GM23248 (cell line): Measurements from ENCODE around the gene ARHGAP8. TPM values are rescaled to one million over a fixed set of nuclear protein-coding genes. Genes with fewer than 3 reads are reported as not detected.
"Not testable (repeated sequence)": the region's sequence is repeated elsewhere in the genome, so short reads cannot be mapped to it uniquely, and the experiment has no call there.

Source experiments
- DNase-seq: peaks from one replicate; pipeline ENCODE4 v3.0.0-alpha.2; 2015
- H2AFZ ChIP-seq: fragments of 200-600 bp; sonication (generic); 2 replicates; pipeline ENCODE4 v1.6.1; 2016; ENCODE audit warnings: antibody characterized with exemption
- H3F3A ChIP-seq: fragments of 200-600 bp; sonication (generic); 2 replicates; pipeline ENCODE4 v1.6.1; 2016; ENCODE audit warnings: mild to moderate bottlenecking, antibody characterized with exemption, mixed run types; ENCODE audit not compliant: insufficient read depth
- H3K27ac ChIP-seq: fragments of 200-600 bp; sonication (generic); 2 replicates; pipeline ENCODE4 v1.5.1; 2016; ENCODE audit warnings: mild to moderate bottlenecking
- H3K27me3 ChIP-seq: fragments of 200-600 bp; sonication (generic); replicated peaks from 2 replicates; pipeline ENCODE4 v1.6.1; 2016; ENCODE audit warnings: mild to moderate bottlenecking; ENCODE audit not compliant: insufficient read depth
- H3K36me3 ChIP-seq: fragments of 200-600 bp; sonication (generic); 2 replicates; pipeline ENCODE4 v1.6.1; 2016; ENCODE audit warnings: low read depth, mild to moderate bottlenecking
- H3K4me1 ChIP-seq: fragments of 200-600 bp; sonication (generic); 2 replicates; pipeline ENCODE4 v1.6.1; 2016; ENCODE audit warnings: mild to moderate bottlenecking; ENCODE audit not compliant: insufficient read depth
- H3K4me2 ChIP-seq: fragments of 200-600 bp; sonication (generic); one replicate; pipeline ENCODE4 v1.6.1; 2016; ENCODE audit warnings: mild to moderate bottlenecking; ENCODE audit not compliant: unreplicated experiment
- H3K4me3 ChIP-seq: fragments of 200-600 bp; sonication (generic); 2 replicates; pipeline ENCODE4 v1.5.1; 2016; ENCODE audit warnings: mild to moderate bottlenecking
- H3K79me2 ChIP-seq: fragments of 200-600 bp; sonication (generic); 2 replicates; pipeline ENCODE4 v1.6.1; 2016; ENCODE audit warnings: mild to moderate bottlenecking; ENCODE audit not compliant: insufficient read depth
- H3K9ac ChIP-seq: fragments of 200-600 bp; sonication (generic); 2 replicates; pipeline ENCODE4 v1.6.1; 2016; ENCODE audit warnings: mild to moderate bottlenecking
- H3K9me2 ChIP-seq: fragments of 200-600 bp; sonication (generic); 2 replicates; pipeline ENCODE4 v1.6.1; 2016; ENCODE audit warnings: mixed run types, mild to moderate bottlenecking, moderate library complexity; ENCODE audit not compliant: insufficient read depth
- H3K9me3 ChIP-seq: fragments of 200-600 bp; sonication (generic); one replicate; pipeline ENCODE4 v1.6.1; 2017; ENCODE audit warnings: low read depth
- H4K20me1 ChIP-seq: fragments of 200-600 bp; sonication (generic); 2 replicates; pipeline ENCODE4 v1.6.0; 2016; ENCODE audit not compliant: insufficient read depth
- EZH2 ChIP-seq: fragments of 200-600 bp; sonication (generic); IDR thresholded peaks from 2 replicates; pipeline ENCODE4 v1.6.1; 2018; ENCODE audit warnings: antibody characterized with exemption, mild to moderate bottlenecking; ENCODE audit not compliant: insufficient read depth, poor library complexity, severe bottlenecking
- EZH2phosphoT487 ChIP-seq: fragments of 200-600 bp; sonication (generic); IDR thresholded peaks from 2 replicates; pipeline ENCODE4 v1.6.1; 2018; ENCODE audit warnings: antibody characterized with exemption, moderate library complexity, mild to moderate bottlenecking, low read depth; ENCODE audit not compliant: insufficient read depth
- WGBS, 2 experiments: methylation state at CpG; one replicate each; pipeline ENCODE4 v1.1.6; 2015 to 2017; ENCODE audit warnings: low lambda C conversion rate in 2 of 2, low coverage in 1 of 2; ENCODE audit errors: missing lambda C conversion rate in 2 of 2; 5-methylcytosine and 5-hydroxymethylcytosine counted together
- in situ Hi-C: fragments of 300-500 bp; cut with MboI; formaldehyde crosslinking; loops from 2 replicates; pipeline ENCODE4 v1.15.0; 2020
- polyA plus RNA-seq: library from polyadenylated mRNA; unstranded; fragments of >200 nt; fragmentation: Nextera tagmentation; extraction: Ambion mirVana; gene quantifications from 2 replicates; pipeline ENCODE4 v1.2.1, GENCODE V29; 2016
- total RNA-seq: library from RNA; depleted of rRNA; stranded (reverse); fragments of >200 nt; shearing (Covaris generic); gene quantifications from 2 replicates; pipeline ENCODE4 v1.2.3, GENCODE V29; 2014

ARHGAP8 gene
- total and polyA plus RNA-seq, 2 experiments from 2014 or later = 0.54 TPM; not detected in 1

- H3K4me3 ChIP-seq = no peak overlapping the region
- DNase-seq = no peak
- H3K9ac ChIP-seq = no peak overlapping the region
- no peaks in the 10 kb centered on the region for H4K20me1 ChIP-seq
- no peak overlapping the region for H2AFZ ChIP-seq
- no peaks in the 10 kb centered on the region for H3K9me2 ChIP-seq
- 57 to 58% methylated on average over 14 of the region's 14 CpGs for WGBS, 2 experiments
- no peaks in the 10 kb centered on the region for H3K79me2 ChIP-seq
- H3K27ac ChIP-seq = no peak overlapping the region
- no peak overlapping the region for H3K4me2 ChIP-seq
- in situ Hi-C loops = no loop called here
- H3K9me3 ChIP-seq = no peaks in the 10 kb centered on the region
- H3F3A ChIP-seq = no peaks in the 10 kb centered on the region
- no peaks in the 10 kb centered on the region for H3K4me1 ChIP-seq
- no peaks in the 10 kb centered on the region for H3K36me3 ChIP-seq
- no peak for TF ChIP-seq EZH2phosphoT487
- no peak for TF ChIP-seq EZH2
- H3K27me3 ChIP-seq = 0 out of 2 replicates have a peak, but pooled peaks cover 3% of the 10 kb centered on the region
Observed at GRCh38 chr22:44894782-44895181, 142.4 kb downstream of the ARHGAP8 start.

GRCh38 chr22:44895296-44896055, 143.1 kb downstream of the ARHGAP8 start:
- 0 out of 2 replicates have a peak, but pooled peaks cover 3% of the 10 kb centered on the region for H3K27me3 ChIP-seq
- no peak for TF ChIP-seq EZH2phosphoT487
- TF ChIP-seq EZH2 = no peak
- in situ Hi-C loops = no loop called here
- no peaks in the 10 kb centered on the region for H3K9me3 ChIP-seq
- H3K79me2 ChIP-seq = no peaks in the 10 kb centered on the region
- no peak overlapping the region for H3K9ac ChIP-seq
- no peak overlapping the region for H3K4me2 ChIP-seq
- H3F3A ChIP-seq = no peaks in the 10 kb centered on the region
- no peaks in the 10 kb centered on the region for H3K4me1 ChIP-seq
- no peak overlapping the region for H3K27ac ChIP-seq
- H3K4me3 ChIP-seq = no peak overlapping the region
- no peak overlapping the region for H2AFZ ChIP-seq
- DNase-seq = no peak
- 49 to 54% methylated on average over 21 to 23 of the region's 23 CpGs for WGBS, 2 experiments
- no peaks in the 10 kb centered on the region for H4K20me1 ChIP-seq
- no peaks in the 10 kb centered on the region for H3K36me3 ChIP-seq
- no peaks in the 10 kb centered on the region for H3K9me2 ChIP-seq

- Histone ChIP-seq H3K4me1 (no peaks in the 10 kb centered on the region), H3K9ac (no peak overlapping the region), H3K36me3 (no peaks in the 10 kb centered on the region), H3K27ac (no peak overlapping the region), H3K4me3 (no peak overlapping the region), H4K20me1 (no peaks in the 10 kb centered on the region), H3K9me3 (no peaks in the 10 kb centered on the region), H3K4me2 (no peak overlapping the region), H3K79me2 (no peaks in the 10 kb centered on the region), H3F3A (no peaks in the 10 kb centered on the region), H3K27me3 (no peaks in the 10 kb centered on the region), H2AFZ (no peak overlapping the region), H3K9me2 (no peaks in the 10 kb centered on the region)
- WGBS, 2 experiments = 60 to 64% methylated on average over 5 to 6 of the region's 6 CpGs
- TF ChIP-seq EZH2phosphoT487 (no peak), EZH2 (no peak)
- in situ Hi-C loops = no loop called here
- DNase-seq = no peak
Observed at GRCh38 chr22:44898236-44898635, 145.9 kb downstream of the ARHGAP8 start.

GRCh38 chr22:44901301-44901700, 148.9 kb downstream of the ARHGAP8 start:
- no peak for TF ChIP-seq EZH2phosphoT487
- TF ChIP-seq EZH2 = no peak
- peak; percentile 4 for DNase-seq
- Histone ChIP-seq H3K4me1 (no peaks in the 10 kb centered on the region), H3K36me3 (no peaks in the 10 kb centered on the region), H3K9me3 (no peaks in the 10 kb centered on the region), H3K4me2 (no peak overlapping the region), H3K79me2 (no peaks in the 10 kb centered on the region), H4K20me1 (no peaks in the 10 kb centered on the region), H3K9ac (no peak overlapping the region), H3K4me3 (no peak overlapping the region), H3K9me2 (no peaks in the 10 kb centered on the region), H3K27ac (no peak overlapping the region), H3K27me3 (peaks cover 6% of the 10 kb centered on the region; the same call in 1 of the 2 replicates), H3F3A (no peaks in the 10 kb centered on the region), H2AFZ (no peak overlapping the region)
- in situ Hi-C loops = no loop called here
- 29 to 34% methylated on average over 2 of the region's 2 CpGs for WGBS, 2 experiments

- H3K9me2 ChIP-seq, H3K36me3 ChIP-seq, H3K9me3 ChIP-seq, H4K20me1 ChIP-seq, H3K27ac ChIP-seq, H3K27me3 ChIP-seq, H3K79me2 ChIP-seq, DNase-seq, H3F3A ChIP-seq, H3K4me2 ChIP-seq, H3K9ac ChIP-seq, H3K4me1 ChIP-seq, H2AFZ ChIP-seq, in situ Hi-C loops, H3K4me3 ChIP-seq: not testable (repeated sequence)
- no CpG with 5 or more reads among the region's 2 CpGs for WGBS, 2 experiments
Observed at GRCh38 chr22:44903164-44903563, 150.8 kb downstream of the ARHGAP8 start.

GRCh38 chr22:44904492-44905152, 152.2 kb downstream of the ARHGAP8 start:
- 0 to 1% methylated on average over 3 to 4 of the region's 5 CpGs for WGBS, 2 experiments
- H4K20me1 ChIP-seq, DNase-seq: not testable (repeated sequence)

More at GRCh38 chr22:44904492-44905152, 152.2 kb downstream of the ARHGAP8 start:
- H3K27ac ChIP-seq, H3K79me2 ChIP-seq, H3K27me3 ChIP-seq, H3K9me2 ChIP-seq, H3K9me3 ChIP-seq, in situ Hi-C loops, H3F3A ChIP-seq, H3K36me3 ChIP-seq, H3K4me2 ChIP-seq, H3K9ac ChIP-seq, H3K4me1 ChIP-seq, H3K4me3 ChIP-seq, H2AFZ ChIP-seq: not testable (repeated sequence)
